HepG2 (cell line): ENCODE data around the gene ACOT8. TPM values are rescaled to one million over a fixed set of nuclear protein-coding genes. Genes with fewer than 3 reads are reported as not detected.

ENCODE experiments used
- ATAC-seq: fragments of 200-7000 bp; cut with Tn5 transposase; 3 replicates; pipeline ENCODE4 v1.9.1; 2020; ENCODE audit warnings: mild to moderate bottlenecking, moderate library complexity
- BruUV-seq: library from RNA; stranded (reverse); fragments of 400-500 nt; replicated peaks from 2 replicates; lab custom pipeline; 2021; lab: Mats Ljungman, UMichigan
- CTCF ChIA-PET: fragments of 300-600 bp; formaldehyde crosslinking; extraction: SDS; loops from one replicate; lab custom pipeline; 2021; ENCODE audit warnings: low total read pairs, inconsistent platforms, low intra/inter-chr PET ratio; lab: Yijun Ruan, JAX
- POLR2A ChIA-PET: fragments of 350-600 bp; sonication (Branson Sonifier 250); formaldehyde crosslinking; loops from one replicate; lab custom pipeline; 2020; ENCODE audit warnings: antibody characterized with exemption, inconsistent platforms; lab: Yijun Ruan, JAX
- DNase-seq: peaks from one replicate; pipeline ENCODE4 v3.0.0-alpha.2; 2015; ENCODE audit warnings: low spot score
- FAIRE-seq: peaks from 3 replicates; lab custom pipeline; 2011; peaks lifted over from hg19 to GRCh38; lab: Jason Lieb, UNC
- H2AFZ ChIP-seq: one replicate; pipeline ENCODE4 v1.6.1; 2011; ENCODE audit warnings: low read length, inconsistent platforms
- H3K27ac ChIP-seq: fragments of 300-600 bp; 3 replicates; pipeline ENCODE4 v1.8.0; 2011; ENCODE audit warnings: mixed run types, mild to moderate bottlenecking, mixed read lengths, low read length, inconsistent platforms; ENCODE audit not compliant: insufficient read depth; ENCODE audit errors: extremely low read length
- H3K27me3 ChIP-seq, 2 experiments: fragments of 200-600 bp in 1 of 2; 2 replicates in 1 of 2; 3 replicates in 1 of 2; pipeline versions ENCODE4 v1.6.0 to v1.8.0; 2011; ENCODE audit warnings: low read length in 2 of 2, mild to moderate bottlenecking in 2 of 2, moderate library complexity in 2 of 2, inconsistent platforms in 1 of 2; ENCODE audit not compliant: insufficient read depth in 2 of 2, control insufficient read depth in 1 of 2
- H3K36me3 ChIP-seq, 2 experiments: fragments of 200-600 bp in 1 of 2; replicated peaks in 1 of 2; 2 replicates in 1 of 2; 3 replicates in 1 of 2; pipeline versions ENCODE4 v1.5.1 to v1.8.0; 2011; ENCODE audit warnings: low read length in 2 of 2, inconsistent platforms in 1 of 2; ENCODE audit not compliant: insufficient read depth in 2 of 2, control insufficient read depth in 1 of 2
- H3K4me1 ChIP-seq: 2 replicates; pipeline ENCODE4 v1.5.1; 2012; ENCODE audit warnings: low read length, inconsistent platforms; ENCODE audit not compliant: insufficient read depth
- H3K4me2 ChIP-seq: 2 replicates; pipeline ENCODE4 v1.6.0; 2011; ENCODE audit warnings: low read depth, low read length, inconsistent platforms
- H3K4me3 ChIP-seq, 3 experiments: fragments of 200-600 bp in 1 of 3; sonication (generic), shearing (Covaris generic) in 1 of 3; replicated peaks in 1 of 3; 2 replicates each; pipeline ENCODE4 v1.5.1; 2011 to 2016; ENCODE audit warnings: low read length in 3 of 3, inconsistent platforms in 2 of 3, low read depth in 2 of 3, mild to moderate bottlenecking in 2 of 3, control low read depth in 1 of 3, mixed read lengths in 1 of 3; ENCODE audit not compliant: insufficient read depth in 1 of 3
- H3K79me2 ChIP-seq: one replicate; pipeline ENCODE4 v1.6.1; 2011; ENCODE audit warnings: low read length, inconsistent platforms; ENCODE audit not compliant: insufficient read depth
- H3K9ac ChIP-seq: 2 replicates; pipeline ENCODE4 v1.6.0; 2011; ENCODE audit warnings: mild to moderate bottlenecking, low read depth, low read length, inconsistent platforms; ENCODE audit not compliant: insufficient read depth
- H3K9me3 ChIP-seq: 2 replicates; pipeline ENCODE4 v1.5.1; 2012; ENCODE audit warnings: mild to moderate bottlenecking, low read length
- H4K20me1 ChIP-seq: 2 replicates; pipeline ENCODE4 v1.6.0; 2011; ENCODE audit warnings: inconsistent platforms, mild to moderate bottlenecking, low read length, moderate library complexity; ENCODE audit not compliant: insufficient read depth
- HOXA9 ChIP-seq: sonication (generic); formaldehyde crosslinking; IDR thresholded peaks from 2 replicates; pipeline ENCODE4 v1.8.1; 2022; ENCODE audit warnings: missing genetic modification reagents, mild to moderate bottlenecking, moderate library complexity, borderline replicate concordance
- JUN ChIP-seq: sonication (generic); formaldehyde crosslinking; IDR thresholded peaks from 2 replicates; pipeline ENCODE4 v1.4.0; 2020; ENCODE audit warnings: mild to moderate bottlenecking, missing genetic modification reagents
- PRDM15 ChIP-seq: sonication (generic); formaldehyde crosslinking; IDR thresholded peaks from 2 replicates; pipeline ENCODE4 v1.4.0; 2020; ENCODE audit warnings: missing genetic modification reagents
- SCMH1 ChIP-seq: sonication (generic); formaldehyde crosslinking; IDR thresholded peaks from 2 replicates; pipeline ENCODE4 v1.9.0; 2021; ENCODE audit warnings: missing genetic modification reagents, mild to moderate bottlenecking, borderline replicate concordance
- TCF12 ChIP-seq, 2 experiments: fragments of 450-650 bp in 1 of 2; sonication (generic) in 1 of 2; formaldehyde crosslinking in 1 of 2; IDR thresholded peaks; 2 replicates each; pipeline versions ENCODE4 v1.6.1 to v1.8.0; 2017 to 2022; ENCODE audit warnings: antibody characterized with exemption in 1 of 2, mild to moderate bottlenecking in 1 of 2, missing genetic modification reagents in 1 of 2, moderate library complexity in 1 of 2
- TCF7L2 ChIP-seq: IDR thresholded peaks from 2 replicates; pipeline ENCODE4 v1.6.1; 2011; ENCODE audit warnings: mild to moderate bottlenecking, low read depth, low read length, moderate library complexity
- ZNF296 ChIP-seq: sonication (generic); formaldehyde crosslinking; conservative IDR thresholded peaks from 2 replicates; pipeline ENCODE4 v1.5.0; 2020; ENCODE audit warnings: mild to moderate bottlenecking, missing genetic modification reagents
- ZNF468 ChIP-seq: sonication (generic); formaldehyde crosslinking; IDR thresholded peaks from 2 replicates; pipeline ENCODE4 v1.8.0; 2022; ENCODE audit warnings: mild to moderate bottlenecking, moderate library complexity, missing genetic modification reagents
- ZNF569 ChIP-seq: sonication (generic); formaldehyde crosslinking; IDR thresholded peaks from 2 replicates; pipeline ENCODE4 v1.5.0; 2020; ENCODE audit warnings: mild to moderate bottlenecking, missing genetic modification reagents, moderate library complexity, borderline replicate concordance
- WGBS: methylation state at CpG from one replicate; pipeline ENCODE4 v1.1.6; 2017; ENCODE audit warnings: low lambda C conversion rate; 5-methylcytosine and 5-hydroxymethylcytosine counted together
- in situ Hi-C: cut with HindIII; loops from 2 replicates; pipeline ENCODE4 v1.10.0; 2017; ENCODE audit warnings: low pct_unique_long_range_greater_than_20kb; ENCODE audit not compliant: extremely low pct_ligation_motif_present
- intact Hi-C: fragments of 100-400 bp; cut with micrococcal nuclease; formaldehyde crosslinking; loops from one replicate; pipeline ENCODE4 v1.10.0; 2022; ENCODE audit not compliant: unreplicated experiment
- polyA plus RNA-seq, 8 experiments: library from polyadenylated mRNA; depleted of rRNA in 3 of 8; stranded (reverse) in 7 of 8; unstranded in 1 of 8; fragments of >200 nt; fragmentation: Illumina TruSeq in 4 of 8; extraction: Trizol in 4 of 8; gene quantifications; 2 replicates each; pipeline versions ENCODE4 v1.2.1 to v1.2.3, GENCODE V29; 2011 to 2016; ENCODE audit warnings: low read depth in 4 of 8, missing spikeins in 1 of 8, mixed read lengths in 1 of 8; ENCODE audit not compliant: insufficient read depth in 1 of 8
- total RNA-seq, 5 experiments: library from RNA; depleted of rRNA; stranded (reverse); fragments of >200 nt; fragmentation: Illumina TruSeq; extraction: Trizol; gene quantifications; 2 replicates each; pipeline ENCODE4 v1.2.3, GENCODE V29; 2016; ENCODE audit warnings: low read depth in 1 of 5
- TF ChIP-seq, protein P1 (sequence below): sonication (generic); formaldehyde crosslinking; IDR thresholded peaks from one replicate; pipeline ENCODE4 v1.5.1; 2020; ENCODE audit warnings: mild to moderate bottlenecking, missing genetic modification reagents; ENCODE audit errors: not compliant biosample characterization

Gene ACOT8
- total and polyA plus RNA-seq, 2 of the 13 experiments (the other 11 are each of a cell fraction or from before 2014, with no cell fraction given) = 31.4 to 45.5 TPM

DNA sequence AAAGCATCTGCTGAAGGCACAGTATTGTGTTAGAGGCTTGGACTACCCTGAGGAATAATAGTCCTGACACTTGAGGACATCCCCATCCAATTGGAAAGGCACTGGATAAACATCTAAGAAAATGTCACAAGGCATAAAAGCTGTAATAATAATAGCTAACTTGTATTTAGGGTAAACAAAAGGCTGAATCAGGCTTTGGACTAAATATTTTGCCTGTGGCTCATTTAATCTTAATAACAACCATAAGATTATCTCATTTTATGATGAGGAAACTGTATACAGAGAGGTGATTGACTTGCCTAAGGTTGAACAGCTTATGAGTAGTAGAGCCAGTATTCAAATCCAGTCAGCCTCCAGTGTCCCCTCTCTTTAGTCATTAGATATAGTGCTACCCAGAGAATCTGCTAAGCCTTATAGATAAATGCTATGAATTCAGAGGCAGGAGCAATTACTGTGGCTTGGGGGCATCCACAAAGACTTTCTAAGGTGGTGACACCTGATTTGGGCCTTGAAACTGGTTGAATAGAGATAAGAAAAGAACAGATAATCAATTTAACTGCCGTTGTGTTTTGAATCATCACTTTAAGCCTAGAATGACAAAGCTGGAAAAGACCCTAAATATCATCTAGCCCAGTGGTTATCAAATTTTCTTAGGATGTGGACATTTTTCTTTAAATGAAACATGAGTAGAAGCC is 16.4 kb upstream of the ACOT8 start:
- no peak for ATAC-seq
- H3K27me3 ChIP-seq = no peaks in the 10 kb centered on the region
- in situ Hi-C loops = no loop called here
- CTCF ChIA-PET = no interaction called here
- no peaks in the 10 kb centered on the region for H4K20me1 ChIP-seq
- no peaks in the 10 kb centered on the region for H3K79me2 ChIP-seq
- no peak overlapping the region for H2AFZ ChIP-seq
- no TSS peak for BruUV-seq
- H3K9me3 ChIP-seq = no peaks in the 10 kb centered on the region
- peaks cover 23% of the 10 kb centered on the region for H3K4me1 ChIP-seq
- no peak for DNase-seq
- no peak overlapping the region for H3K27ac ChIP-seq
- POLR2A ChIA-PET = interaction anchor here (0.6 to 2.7 kb wide), 4 partner anchors 7 to 62 kb away, joined by 4 to 14 read pairs (median 8); partner anchors contain the start of genes NEURL2 and ZSWIM1
- H3K4me2 ChIP-seq = no peak overlapping the region
- H3K9ac ChIP-seq = no peak overlapping the region
- no peak for FAIRE-seq
- peaks cover 5 to 17% of the 10 kb centered on the region in 2 experiments; a peak in 3 of 5 replicates for H3K36me3 ChIP-seq
- H3K4me3 ChIP-seq = no peak overlapping the region
- intact Hi-C loops = no loop called here
- 72% methylated on average over 1 of the region's 1 CpG for WGBS
- TF ChIP-seq JUN (CRISPR knock-in tag) (no peak), ZNF296 (CRISPR knock-in tag) (no peak), ZNF468 (CRISPR knock-in tag) (no peak), HOXA9 (CRISPR knock-in tag) (no peak), ZNF569 (no peak), TCF7L2 (no peak), TCF12 (IDR thresholded peaks at IDR 0.05) (no peak), TCF12 (CRISPR knock-in tag; IDR thresholded peaks at IDR 0.05) (no peak), SCMH1 (CRISPR knock-in tag) (no peak), PRDM15 (CRISPR knock-in tag) (no peak)
- TF ChIP-seq, protein P1, sequence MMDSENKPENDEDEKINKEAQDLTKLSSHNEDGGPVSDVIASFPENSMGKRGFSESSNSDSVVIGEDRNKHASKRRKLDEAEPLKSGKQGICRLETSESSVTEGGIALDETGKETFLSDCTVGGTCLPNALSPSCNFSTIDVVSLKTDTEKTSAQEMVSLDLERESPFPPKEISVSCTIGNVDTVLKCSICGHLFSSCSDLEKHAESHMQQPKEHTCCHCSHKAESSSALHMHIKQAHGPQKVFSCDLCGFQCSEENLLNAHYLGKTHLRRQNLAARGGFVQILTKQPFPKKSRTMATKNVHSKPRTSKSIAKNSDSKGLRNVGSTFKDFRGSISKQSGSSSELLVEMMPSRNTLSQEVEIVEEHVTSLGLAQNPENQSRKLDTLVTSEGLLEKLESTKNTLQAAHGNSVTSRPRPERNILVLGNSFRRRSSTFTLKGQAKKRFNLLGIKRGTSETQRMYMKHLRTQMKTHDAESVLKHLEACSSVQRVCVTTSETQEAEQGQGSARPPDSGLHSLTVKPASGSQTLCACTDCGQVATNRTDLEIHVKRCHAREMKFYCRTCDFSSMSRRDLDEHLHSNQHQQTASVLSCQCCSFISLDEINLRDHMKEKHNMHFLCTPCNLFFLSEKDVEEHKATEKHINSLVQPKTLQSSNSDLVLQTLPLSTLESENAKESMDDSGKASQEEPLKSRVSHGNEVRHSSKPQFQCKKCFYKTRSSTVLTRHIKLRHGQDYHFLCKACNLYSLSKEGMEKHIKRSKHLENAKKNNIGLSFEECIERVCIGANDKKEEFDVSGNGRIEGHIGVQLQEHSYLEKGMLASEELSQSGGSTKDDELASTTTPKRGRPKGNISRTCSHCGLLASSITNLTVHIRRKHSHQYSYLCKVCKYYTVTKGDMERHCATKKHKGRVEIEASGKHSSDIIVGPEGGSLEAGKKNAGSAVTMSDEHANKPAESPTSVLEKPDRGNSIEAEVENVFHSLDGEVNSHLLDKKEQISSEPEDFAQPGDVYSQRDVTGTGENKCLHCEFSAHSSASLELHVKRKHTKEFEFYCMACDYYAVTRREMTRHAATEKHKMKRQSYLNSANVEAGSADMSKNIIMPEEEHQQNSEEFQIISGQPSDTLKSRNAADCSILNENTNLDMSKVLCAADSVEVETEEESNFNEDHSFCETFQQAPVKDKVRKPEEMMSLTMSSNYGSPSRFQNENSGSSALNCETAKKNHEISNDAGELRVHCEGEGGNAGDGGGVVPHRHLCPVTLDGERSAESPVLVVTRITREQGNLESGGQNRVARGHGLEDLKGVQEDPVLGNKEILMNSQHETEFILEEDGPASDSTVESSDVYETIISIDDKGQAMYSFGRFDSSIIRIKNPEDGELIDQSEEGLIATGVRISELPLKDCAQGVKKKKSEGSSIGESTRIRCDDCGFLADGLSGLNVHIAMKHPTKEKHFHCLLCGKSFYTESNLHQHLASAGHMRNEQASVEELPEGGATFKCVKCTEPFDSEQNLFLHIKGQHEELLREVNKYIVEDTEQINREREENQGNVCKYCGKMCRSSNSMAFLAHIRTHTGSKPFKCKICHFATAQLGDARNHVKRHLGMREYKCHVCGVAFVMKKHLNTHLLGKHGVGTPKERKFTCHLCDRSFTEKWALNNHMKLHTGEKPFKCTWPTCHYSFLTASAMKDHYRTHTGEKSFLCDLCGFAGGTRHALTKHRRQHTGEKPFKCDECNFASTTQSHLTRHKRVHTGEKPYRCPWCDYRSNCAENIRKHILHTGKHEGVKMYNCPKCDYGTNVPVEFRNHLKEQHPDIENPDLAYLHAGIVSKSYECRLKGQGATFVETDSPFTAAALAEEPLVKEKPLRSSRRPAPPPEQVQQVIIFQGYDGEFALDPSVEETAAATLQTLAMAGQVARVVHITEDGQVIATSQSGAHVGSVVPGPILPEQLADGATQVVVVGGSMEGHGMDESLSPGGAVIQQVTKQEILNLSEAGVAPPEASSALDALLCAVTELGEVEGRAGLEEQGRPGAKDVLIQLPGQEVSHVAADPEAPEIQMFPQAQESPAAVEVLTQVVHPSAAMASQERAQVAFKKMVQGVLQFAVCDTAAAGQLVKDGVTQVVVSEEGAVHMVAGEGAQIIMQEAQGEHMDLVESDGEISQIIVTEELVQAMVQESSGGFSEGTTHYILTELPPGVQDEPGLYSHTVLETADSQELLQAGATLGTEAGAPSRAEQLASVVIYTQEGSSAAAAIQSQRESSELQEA (CRISPR knock-in tag) = no peak
